ENCODE results near the gene EIF4E.

DNA sequence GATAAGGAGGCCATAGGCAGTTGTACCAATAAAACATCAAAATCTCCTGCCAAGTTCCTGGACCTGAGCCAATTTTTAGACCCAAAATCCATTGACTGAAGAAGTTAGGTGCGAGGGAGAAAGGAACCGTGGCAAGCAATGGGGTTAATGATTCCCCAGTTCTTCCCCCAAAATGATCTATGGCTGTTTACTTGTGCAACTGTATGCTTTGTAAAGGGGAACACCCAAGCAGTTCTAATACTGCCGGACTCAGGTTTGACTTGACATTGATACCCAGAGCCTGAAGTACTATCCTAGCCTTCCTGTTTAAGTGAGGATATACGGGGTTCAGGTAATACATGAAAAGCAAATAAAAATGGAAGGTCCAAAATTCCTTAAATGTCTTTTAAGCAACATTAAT is 6.7 kb upstream of the EIF4E start:
- TF ChIP-seq, protein P1, sequence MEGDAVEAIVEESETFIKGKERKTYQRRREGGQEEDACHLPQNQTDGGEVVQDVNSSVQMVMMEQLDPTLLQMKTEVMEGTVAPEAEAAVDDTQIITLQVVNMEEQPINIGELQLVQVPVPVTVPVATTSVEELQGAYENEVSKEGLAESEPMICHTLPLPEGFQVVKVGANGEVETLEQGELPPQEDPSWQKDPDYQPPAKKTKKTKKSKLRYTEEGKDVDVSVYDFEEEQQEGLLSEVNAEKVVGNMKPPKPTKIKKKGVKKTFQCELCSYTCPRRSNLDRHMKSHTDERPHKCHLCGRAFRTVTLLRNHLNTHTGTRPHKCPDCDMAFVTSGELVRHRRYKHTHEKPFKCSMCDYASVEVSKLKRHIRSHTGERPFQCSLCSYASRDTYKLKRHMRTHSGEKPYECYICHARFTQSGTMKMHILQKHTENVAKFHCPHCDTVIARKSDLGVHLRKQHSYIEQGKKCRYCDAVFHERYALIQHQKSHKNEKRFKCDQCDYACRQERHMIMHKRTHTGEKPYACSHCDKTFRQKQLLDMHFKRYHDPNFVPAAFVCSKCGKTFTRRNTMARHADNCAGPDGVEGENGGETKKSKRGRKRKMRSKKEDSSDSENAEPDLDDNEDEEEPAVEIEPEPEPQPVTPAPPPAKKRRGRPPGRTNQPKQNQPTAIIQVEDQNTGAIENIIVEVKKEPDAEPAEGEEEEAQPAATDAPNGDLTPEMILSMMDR (IDR thresholded peaks at IDR 0.05; ENCODE audit: poor library complexity, severe bottlenecking) = no peak
- TF ChIP-seq MXI1 (conservative IDR thresholded peaks at IDR 0.05; ENCODE audit: poor library complexity, severe bottlenecking) (no peak), RAD21 (conservative IDR thresholded peaks at IDR 0.05) (no peak), EZH2 (IDR thresholded peaks at IDR 0.05; ENCODE audit: borderline replicate concordance, insufficient read depth, low read length, poor library complexity, severe bottlenecking) (no peak), POLR2AphosphoS5 (IDR thresholded peaks at IDR 0.05) (no peak), EP300 (conservative IDR thresholded peaks at IDR 0.05; ENCODE audit: poor library complexity, severe bottlenecking) (no peak)
